H1 (cell line): ENCODE results near the gene ADPRM. TPM values are rescaled to one million over a fixed set of nuclear protein-coding genes. Genes with fewer than 3 reads are reported as not detected.

Source experiments
- CTCF ChIA-PET: fragments of 300-600 bp; sonication (Branson Sonifier 250); formaldehyde crosslinking; loops from one replicate; lab custom pipeline; 2021; ENCODE audit not compliant: partially characterized antibody; lab: Charles Lee
- POLR2A ChIA-PET: fragments of 300-600 bp; sonication (Branson Sonifier 250); formaldehyde crosslinking; loops from one replicate; lab custom pipeline; 2021; ENCODE audit warnings: inconsistent platforms; ENCODE audit not compliant: partially characterized antibody; lab: Charles Lee
- DNase-seq, 2 experiments: peaks; one replicate each; pipeline versions ENCODE4 v3.0.0 to v3.0.0-alpha.2; 2010 to 2022; ENCODE audit warnings: low spot score in 2 of 2, low read depth in 1 of 2, mixed read lengths in 1 of 2
- FAIRE-seq: peaks from 2 replicates; lab custom pipeline; 2011; peaks lifted over from hg19 to GRCh38; lab: Jason Lieb, UNC
- H2AFZ ChIP-seq: 2 replicates; pipeline ENCODE4 v1.8.1; 2012; ENCODE audit warnings: low read length, inconsistent platforms
- H2AK5ac ChIP-seq: 2 replicates; pipeline ENCODE4 v1.6.1; 2013; ENCODE audit warnings: low read depth, low read length
- H2BK120ac ChIP-seq: replicated peaks from 2 replicates; pipeline ENCODE3; 2013; ENCODE audit warnings: low read depth, low read length, inconsistent platforms
- H2BK12ac ChIP-seq: 2 replicates; pipeline ENCODE4 v1.6.1; 2013; ENCODE audit warnings: low read depth, low read length
- H2BK15ac ChIP-seq: 2 replicates; pipeline ENCODE4 v1.6.1; 2013; ENCODE audit warnings: low read length
- H2BK20ac ChIP-seq: 2 replicates; pipeline ENCODE4 v1.6.1; 2013; ENCODE audit warnings: low read length
- H2BK5ac ChIP-seq: 2 replicates; pipeline ENCODE4 v1.6.1; 2013; ENCODE audit warnings: low read depth, low read length
- H3K14ac ChIP-seq: 2 replicates; pipeline ENCODE4 v1.6.1; 2013; ENCODE audit warnings: inconsistent platforms; ENCODE audit not compliant: insufficient read length
- H3K18ac ChIP-seq: 2 replicates; pipeline ENCODE4 v1.6.1; 2013; ENCODE audit warnings: low read length; ENCODE audit errors: extremely low read depth
- H3K23ac ChIP-seq: 2 replicates; pipeline ENCODE4 v1.6.1; 2013; ENCODE audit warnings: inconsistent platforms; ENCODE audit not compliant: insufficient read length
- H3K23me2 ChIP-seq: 2 replicates; pipeline ENCODE4 v1.6.1; 2013; ENCODE audit warnings: low read depth, low read length
- H3K27ac ChIP-seq: 2 replicates; pipeline ENCODE4 v1.6.1; 2011; ENCODE audit warnings: low read depth, low read length, inconsistent platforms
- H3K27me3 ChIP-seq, 4 experiments: replicated peaks in 1 of 4; 1 replicate in 1 of 4; 2 replicates in 3 of 4; pipeline versions ENCODE4 v1.6.1 to v1.8.1; 2011 to 2013; ENCODE audit warnings: low read length in 3 of 4, mild to moderate bottlenecking in 3 of 4, inconsistent platforms in 2 of 4, mixed read lengths in 2 of 4, moderate library complexity in 1 of 4; ENCODE audit not compliant: control insufficient read depth in 3 of 4, insufficient read depth in 3 of 4; ENCODE audit errors: extremely low read depth in 1 of 4
- H3K36me3 ChIP-seq, 4 experiments: 2 replicates each; pipeline versions ENCODE4 v1.6.1 to v1.8.1; 2011 to 2013; ENCODE audit warnings: mild to moderate bottlenecking in 4 of 4, low read length in 3 of 4, moderate library complexity in 2 of 4, control low read depth in 1 of 4, inconsistent platforms in 1 of 4; ENCODE audit not compliant: insufficient read depth in 4 of 4, control insufficient read depth in 2 of 4
- H3K4ac ChIP-seq: replicated peaks from 2 replicates; pipeline ENCODE3; 2013; ENCODE audit warnings: low read length, low read depth, mixed read lengths, inconsistent platforms; ENCODE audit not compliant: insufficient read length
- H3K4me1 ChIP-seq, 4 experiments: replicated peaks in 1 of 4; 1 replicate in 1 of 4; 2 replicates in 3 of 4; pipeline versions ENCODE4 v1.6.1 to v1.8.1; 2011 to 2013; ENCODE audit warnings: low read length in 3 of 4, inconsistent platforms in 2 of 4, mixed read lengths in 1 of 4; ENCODE audit not compliant: insufficient read depth in 4 of 4, control insufficient read depth in 3 of 4
- H3K4me2 ChIP-seq, 2 experiments: 2 replicates each; pipeline versions ENCODE4 v1.6.1 to v1.8.1; 2011 to 2013; ENCODE audit warnings: low read depth in 2 of 2, low read length in 2 of 2, control low read depth in 1 of 2, inconsistent platforms in 1 of 2, mild to moderate bottlenecking in 1 of 2; ENCODE audit not compliant: insufficient read depth in 1 of 2
- H3K4me3 ChIP-seq, 4 experiments: fragments of 200-600, 300-600 bp in 1 of 4; sonication (generic), shearing (Covaris generic), sonication (Bioruptor Twin) in 1 of 4; 2 replicates each; pipeline versions ENCODE4 v1.5.1 to v1.8.1; 2011 to 2016; ENCODE audit warnings: low read length in 4 of 4, low read depth in 3 of 4, control low read depth in 2 of 4, inconsistent platforms in 2 of 4, mild to moderate bottlenecking in 2 of 4, mixed read lengths in 1 of 4, moderate library complexity in 1 of 4; ENCODE audit not compliant: insufficient read depth in 2 of 4; ENCODE audit errors: extremely low read depth in 1 of 4
- H3K56ac ChIP-seq: replicated peaks from 2 replicates; pipeline ENCODE3; 2013; ENCODE audit warnings: low read depth, mild to moderate bottlenecking, mixed read lengths, low read length, inconsistent platforms; ENCODE audit not compliant: insufficient read length
- H3K79me1 ChIP-seq: 2 replicates; pipeline ENCODE4 v1.6.1; 2013; ENCODE audit warnings: low read depth, low read length, control low read depth
- H3K79me2 ChIP-seq, 2 experiments: 2 replicates each; pipeline versions ENCODE4 v1.6.1 to v1.8.1; 2012 to 2013; ENCODE audit warnings: low read length in 2 of 2, mild to moderate bottlenecking in 2 of 2, inconsistent platforms in 1 of 2; ENCODE audit not compliant: insufficient read depth in 2 of 2, control insufficient read depth in 1 of 2
- H3K9ac ChIP-seq, 4 experiments: replicated peaks in 1 of 4; 1 replicate in 1 of 4; 2 replicates in 3 of 4; pipeline versions ENCODE4 v1.6.1 to v1.8.1; 2011 to 2013; ENCODE audit warnings: low read depth in 3 of 4, low read length in 3 of 4, control low read depth in 2 of 4, mild to moderate bottlenecking in 2 of 4, moderate library complexity in 2 of 4, inconsistent platforms in 1 of 4; ENCODE audit errors: extremely low read depth in 1 of 4
- H3K9me3 ChIP-seq, 2 experiments: 2 replicates each; pipeline versions ENCODE4 v1.6.1 to v1.8.1; 2012 to 2013; ENCODE audit warnings: mild to moderate bottlenecking in 2 of 2, moderate library complexity in 2 of 2, control low read depth in 1 of 2, inconsistent platforms in 1 of 2, low read depth in 1 of 2, low read length in 1 of 2, mixed read lengths in 1 of 2; ENCODE audit not compliant: insufficient read depth in 2 of 2
- H4K20me1 ChIP-seq, 2 experiments: replicated peaks in 1 of 2; 2 replicates each; pipeline versions ENCODE3 to v1.8.1; 2011 to 2013; ENCODE audit warnings: inconsistent platforms in 2 of 2, low read length in 2 of 2, mild to moderate bottlenecking in 1 of 2; ENCODE audit not compliant: insufficient read depth in 2 of 2, control insufficient read depth in 1 of 2
- H4K5ac ChIP-seq: 2 replicates; pipeline ENCODE4 v1.6.1; 2013; ENCODE audit warnings: low read length, low read depth, mixed read lengths, inconsistent platforms; ENCODE audit not compliant: insufficient read length
- H4K8ac ChIP-seq: 2 replicates; pipeline ENCODE4 v1.8.0; 2013; ENCODE audit warnings: mild to moderate bottlenecking, moderate library complexity, low read length, inconsistent platforms; ENCODE audit not compliant: insufficient read depth; ENCODE audit errors: extremely low read depth
- H4K91ac ChIP-seq: replicated peaks from 2 replicates; pipeline ENCODE3; 2013; ENCODE audit warnings: low read length, mixed read lengths, inconsistent platforms; ENCODE audit not compliant: insufficient read length
- CBX8 ChIP-seq: fragments of 300-800, 300-1000 bp; sonication (generic); IDR thresholded peaks from 2 replicates; pipeline ENCODE4 v1.7.1; 2016; ENCODE audit warnings: low read depth, low read length, borderline replicate concordance
- CHD1 ChIP-seq: IDR thresholded peaks from 2 replicates; pipeline ENCODE4 v1.6.1; 2012; ENCODE audit warnings: low read depth, low read length, improper control_type of control experiment
- GABPA ChIP-seq: IDR thresholded peaks from 2 replicates; pipeline ENCODE4 v1.6.1; 2011; ENCODE audit warnings: mild to moderate bottlenecking, low read length, moderate library complexity, borderline replicate concordance; ENCODE audit not compliant: insufficient read depth
- POLR2AphosphoS5 ChIP-seq: IDR thresholded peaks from 2 replicates; pipeline ENCODE4 v1.6.1; 2011; ENCODE audit warnings: low read depth, low read length
- RBBP5 ChIP-seq: IDR thresholded peaks from 2 replicates; pipeline ENCODE4 v1.7.1; 2012; ENCODE audit warnings: low read depth, mild to moderate bottlenecking, inconsistent platforms, low read length, moderate library complexity, borderline replicate concordance
- SAP30 ChIP-seq: fragments of 300-600 bp; sonication (generic); IDR thresholded peaks from 2 replicates; pipeline ENCODE4 v1.7.1; 2012; ENCODE audit warnings: low read length, moderate library complexity, mild to moderate bottlenecking, inconsistent platforms; ENCODE audit not compliant: insufficient read depth, insufficient replicate concordance
- SRF ChIP-seq: IDR thresholded peaks from 2 replicates; pipeline ENCODE4 v1.6.1; 2011; ENCODE audit warnings: mild to moderate bottlenecking, low read depth, low read length, moderate library complexity
- SUZ12 ChIP-seq: fragments of 200-600 bp; sonication (generic); IDR thresholded peaks from 2 replicates; pipeline ENCODE4 v1.6.1; 2012; ENCODE audit warnings: mild to moderate bottlenecking, inconsistent platforms, low read length, moderate library complexity, mixed read lengths
- TAF1 ChIP-seq: IDR thresholded peaks from 2 replicates; pipeline ENCODE4 v1.6.1; 2011; ENCODE audit warnings: mild to moderate bottlenecking, low read depth, low read length
- TCF12 ChIP-seq: IDR thresholded peaks from 2 replicates; pipeline ENCODE4 v1.6.1; 2011; ENCODE audit warnings: low read depth, mild to moderate bottlenecking, low read length
- TEAD4 ChIP-seq: IDR thresholded peaks from 2 replicates; pipeline ENCODE4 v1.6.1; 2012; ENCODE audit warnings: low read depth, low read length, inconsistent platforms, mixed read lengths
- ZNF274 ChIP-seq: IDR thresholded peaks from 2 replicates; pipeline ENCODE4 v1.7.0; 2012; ENCODE audit warnings: low read length, borderline replicate concordance; ENCODE audit errors: extremely low read depth
- WGBS, 2 experiments: shearing (Covaris generic) in 1 of 2; methylation state at CpG; one replicate each; pipeline versions ENCODE4 v1.1.6 to v1.1.7; 2013 to 2015; ENCODE audit warnings: low lambda C conversion rate in 2 of 2, mixed read lengths in 2 of 2, inconsistent platforms in 1 of 2, low coverage in 1 of 2, missing lambda C conversion rate in 1 of 2; ENCODE audit not compliant: insufficient replicate concordance in 2 of 2, insufficient coverage in 1 of 2, insufficient read length in 1 of 2; ENCODE audit errors: extremely low coverage in 1 of 2, missing lambda C conversion rate in 1 of 2; 5-methylcytosine and 5-hydroxymethylcytosine counted together
- polyA plus RNA-seq, 7 experiments: library from polyadenylated mRNA; depleted of rRNA in 3 of 7; stranded (reverse) in 5 of 7; unstranded in 2 of 7; fragments of >200 nt in 5 of 7; fragments of 200-250 nt in 2 of 7; gene quantifications; 1 replicate in 5 of 7; 2 replicates in 1 of 7; 4 replicates in 1 of 7; pipeline versions ENCODE4 v1.2.1 to v1.2.3, GENCODE V29; 2011 to 2013; ENCODE audit warnings: missing spikeins in 2 of 7, mixed read lengths in 2 of 7
- total RNA-seq: library from RNA; stranded (reverse); fragmentation: NEBNext Ultra II Directional; extraction: Animal tissue kit (Norgen Biotek cat#: 25700); gene quantifications from 2 replicates; pipeline ENCODE4 v1.2.1, GENCODE V29; 2021
- TF ChIP-seq, protein P1 (sequence below), 3 experiments: IDR thresholded peaks; 1 replicate in 2 of 3; 2 replicates in 1 of 3; pipeline versions ENCODE4 v1.5.1 to v1.6.1; 2011; ENCODE audit warnings: low read length in 3 of 3, mild to moderate bottlenecking in 3 of 3, inconsistent platforms in 2 of 3, low read depth in 1 of 3, moderate library complexity in 1 of 3; ENCODE audit not compliant: insufficient read depth in 1 of 3; ENCODE audit errors: control extremely low read depth in 1 of 3

The ADPRM gene
- total and polyA plus RNA-seq, 2 of the 8 experiments (the other 6 are each of a cell fraction or from before 2014, with no cell fraction given) = 6.7 to 7.9 TPM

DNA sequence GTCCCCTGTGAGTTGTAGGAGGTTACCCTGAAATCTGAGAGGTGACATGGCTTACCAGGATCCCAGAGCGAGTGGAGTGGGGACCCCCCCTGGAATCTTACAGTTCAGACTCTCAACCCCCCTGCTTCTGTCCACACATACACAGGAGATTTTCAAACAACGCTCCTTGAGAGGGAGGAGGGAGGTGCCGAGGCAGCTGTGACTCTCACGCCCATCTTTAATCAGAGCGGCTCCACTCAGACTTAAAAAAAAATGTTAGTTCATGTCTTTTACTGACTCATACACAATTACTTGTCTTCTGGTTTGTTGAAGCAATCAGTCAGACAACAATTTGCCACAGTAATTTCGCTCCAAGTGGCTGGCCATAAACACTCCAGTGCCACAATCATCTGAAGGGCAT lies 47.8 kb downstream of the ADPRM start:
- CTCF ChIA-PET = no interaction called here
- POLR2A ChIA-PET = no interaction called here
- H4K5ac ChIP-seq = no peak overlapping the region
- H3K27me3 ChIP-seq = no peaks in the 10 kb centered on the region
- H3K23me2 ChIP-seq = no peaks in the 10 kb centered on the region
- no peak overlapping the region for H2BK20ac ChIP-seq
- no peak for FAIRE-seq
- H2BK12ac ChIP-seq = no peak overlapping the region
- H2BK5ac ChIP-seq = no peak overlapping the region
- DNase-seq = no peak
- no peak overlapping the region for H3K23ac ChIP-seq
- no peak overlapping the region for H3K27ac ChIP-seq
- H3K79me1 ChIP-seq = no peaks in the 10 kb centered on the region
- H3K56ac ChIP-seq = no peak overlapping the region
- H4K91ac ChIP-seq = no peak overlapping the region
- H3K4me2 ChIP-seq = no peak overlapping the region
- H3K18ac ChIP-seq = no peak overlapping the region
- H2AK5ac ChIP-seq = no peak overlapping the region
- H3K9ac ChIP-seq = no peak overlapping the region
- peaks cover 0 to 5% (median 2%) of the 10 kb centered on the region in 4 experiments; a peak in 3 of 7 replicates for H3K4me1 ChIP-seq
- H3K79me2 ChIP-seq = no peaks in the 10 kb centered on the region
- no peak overlapping the region for H4K8ac ChIP-seq
- 73% methylated on average over 6 of the region's 6 CpGs; no CpG with 5 or more reads in 1 of the 2 experiments for WGBS, 2 experiments
- H2AFZ ChIP-seq = no peak overlapping the region
- no peak overlapping the region for H3K4ac ChIP-seq
- H2BK120ac ChIP-seq = no peak overlapping the region
- H2BK15ac ChIP-seq = no peak overlapping the region
- no peaks in the 10 kb centered on the region for H3K36me3 ChIP-seq
- H3K14ac ChIP-seq = no peak overlapping the region
- H4K20me1 ChIP-seq = no peaks in the 10 kb centered on the region
- no peak overlapping the region for H3K4me3 ChIP-seq
- no peaks in the 10 kb centered on the region for H3K9me3 ChIP-seq
- TF ChIP-seq, protein P1, sequence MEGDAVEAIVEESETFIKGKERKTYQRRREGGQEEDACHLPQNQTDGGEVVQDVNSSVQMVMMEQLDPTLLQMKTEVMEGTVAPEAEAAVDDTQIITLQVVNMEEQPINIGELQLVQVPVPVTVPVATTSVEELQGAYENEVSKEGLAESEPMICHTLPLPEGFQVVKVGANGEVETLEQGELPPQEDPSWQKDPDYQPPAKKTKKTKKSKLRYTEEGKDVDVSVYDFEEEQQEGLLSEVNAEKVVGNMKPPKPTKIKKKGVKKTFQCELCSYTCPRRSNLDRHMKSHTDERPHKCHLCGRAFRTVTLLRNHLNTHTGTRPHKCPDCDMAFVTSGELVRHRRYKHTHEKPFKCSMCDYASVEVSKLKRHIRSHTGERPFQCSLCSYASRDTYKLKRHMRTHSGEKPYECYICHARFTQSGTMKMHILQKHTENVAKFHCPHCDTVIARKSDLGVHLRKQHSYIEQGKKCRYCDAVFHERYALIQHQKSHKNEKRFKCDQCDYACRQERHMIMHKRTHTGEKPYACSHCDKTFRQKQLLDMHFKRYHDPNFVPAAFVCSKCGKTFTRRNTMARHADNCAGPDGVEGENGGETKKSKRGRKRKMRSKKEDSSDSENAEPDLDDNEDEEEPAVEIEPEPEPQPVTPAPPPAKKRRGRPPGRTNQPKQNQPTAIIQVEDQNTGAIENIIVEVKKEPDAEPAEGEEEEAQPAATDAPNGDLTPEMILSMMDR (IDR thresholded peaks at IDR 0.05; ENCODE audit: control extremely low read depth in 1 of 3, insufficient read depth in 1 of 3, low read depth in 1 of 3, low read length in 3 of 3) = no peak
- TF ChIP-seq ZNF274 = no peak
- no peak for TF ChIP-seq TCF12
- TF ChIP-seq POLR2AphosphoS5 = no peak
- no peak for TF ChIP-seq CBX8
- TF ChIP-seq SRF = no peak
- TF ChIP-seq RBBP5 = no peak
- no peak for TF ChIP-seq TEAD4
- TF ChIP-seq SUZ12 = no peak
- TF ChIP-seq CHD1 = no peak
- TF ChIP-seq GABPA = no peak
- no peak for TF ChIP-seq TAF1
- no peak for TF ChIP-seq SAP30
